ENCODE data around the gene UBE3B.
A peak's percentile ranks its signal among the peaks of the same experiment; 100 is the strongest.

UBE3B gene

GRCh38 chr12:109532721-109533486, 55.5 kb downstream of the UBE3B start:
- no peak for DNase-seq

GRCh38 chr12:109533487-109533740, 56.0 kb downstream of the UBE3B start:
- no peak for DNase-seq

GRCh38 chr12:109534456-109534855, 57.0 kb downstream of the UBE3B start:
- DNase-seq = no peak

GRCh38 chr12:109535231-109535862, 57.9 kb downstream of the UBE3B start:
- DNase-seq = no peak

- no peak for DNase-seq
Measured at GRCh38 chr12:109535863-109536250, 58.4 kb downstream of the UBE3B start.

- no peak for DNase-seq
Measured at GRCh38 chr12:109537136-109537535, 59.7 kb downstream of the UBE3B start.

GRCh38 chr12:109538191-109538863, 60.9 kb downstream of the UBE3B start:
- DNase-seq = no peak

- no peak for DNase-seq
Measured at GRCh38 chr12:109539508-109539907, 62.1 kb downstream of the UBE3B start.

- DNase-seq = no peak
Measured at GRCh38 chr12:109540526-109541412, 63.3 kb downstream of the UBE3B start.

GRCh38 chr12:109541413-109541726, 63.9 kb downstream of the UBE3B start:
- no peak for DNase-seq

GRCh38 chr12:109542014-109542413, 64.6 kb downstream of the UBE3B start:
- DNase-seq = no peak

- no peak for DNase-seq
Measured at GRCh38 chr12:109542876-109543275, 65.4 kb downstream of the UBE3B start.

- DNase-seq = peak; percentile 15
Measured at GRCh38 chr12:109544955-109545531, 67.6 kb downstream of the UBE3B start.

- no peak for DNase-seq
Measured at GRCh38 chr12:109545826-109546225, 68.4 kb downstream of the UBE3B start.

- DNase-seq = no peak
Measured at GRCh38 chr12:109547286-109547685, 69.9 kb downstream of the UBE3B start.

- DNase-seq = no peak
Measured at GRCh38 chr12:109548258-109548657, 70.8 kb downstream of the UBE3B start.

- DNase-seq = no peak
Measured at GRCh38 chr12:109549613-109550270, 72.3 kb downstream of the UBE3B start.

- DNase-seq = no peak
Measured at GRCh38 chr12:109550281-109550680, 72.8 kb downstream of the UBE3B start.

- no peak for DNase-seq
Measured at GRCh38 chr12:109551108-109551507, 73.7 kb downstream of the UBE3B start.

GRCh38 chr12:109552971-109553370, 75.5 kb downstream of the UBE3B start:
- DNase-seq = no peak

GRCh38 chr12:109553483-109553882, 76.0 kb downstream of the UBE3B start:
- no peak for DNase-seq

- no peak for DNase-seq
Measured at GRCh38 chr12:109553906-109554500, 76.6 kb downstream of the UBE3B start.
